NCI-H82 treated with DMSO at 0.1 percent for 48 hours (cell line): ENCODE data around the gene DNASE1.
"Not testable (repeated sequence)": the region's sequence is repeated elsewhere in the genome, so short reads cannot be mapped to it uniquely, and the experiment has no call there.

Experiments
- DNase-seq: peaks from one replicate; lab custom pipeline; 2025; ENCODE audit not compliant: unreplicated experiment; lab: John Stamatoyannopoulos, UW

The DNASE1 gene, protein sequence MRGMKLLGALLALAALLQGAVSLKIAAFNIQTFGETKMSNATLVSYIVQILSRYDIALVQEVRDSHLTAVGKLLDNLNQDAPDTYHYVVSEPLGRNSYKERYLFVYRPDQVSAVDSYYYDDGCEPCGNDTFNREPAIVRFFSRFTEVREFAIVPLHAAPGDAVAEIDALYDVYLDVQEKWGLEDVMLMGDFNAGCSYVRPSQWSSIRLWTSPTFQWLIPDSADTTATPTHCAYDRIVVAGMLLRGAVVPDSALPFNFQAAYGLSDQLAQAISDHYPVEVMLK

DNA sequence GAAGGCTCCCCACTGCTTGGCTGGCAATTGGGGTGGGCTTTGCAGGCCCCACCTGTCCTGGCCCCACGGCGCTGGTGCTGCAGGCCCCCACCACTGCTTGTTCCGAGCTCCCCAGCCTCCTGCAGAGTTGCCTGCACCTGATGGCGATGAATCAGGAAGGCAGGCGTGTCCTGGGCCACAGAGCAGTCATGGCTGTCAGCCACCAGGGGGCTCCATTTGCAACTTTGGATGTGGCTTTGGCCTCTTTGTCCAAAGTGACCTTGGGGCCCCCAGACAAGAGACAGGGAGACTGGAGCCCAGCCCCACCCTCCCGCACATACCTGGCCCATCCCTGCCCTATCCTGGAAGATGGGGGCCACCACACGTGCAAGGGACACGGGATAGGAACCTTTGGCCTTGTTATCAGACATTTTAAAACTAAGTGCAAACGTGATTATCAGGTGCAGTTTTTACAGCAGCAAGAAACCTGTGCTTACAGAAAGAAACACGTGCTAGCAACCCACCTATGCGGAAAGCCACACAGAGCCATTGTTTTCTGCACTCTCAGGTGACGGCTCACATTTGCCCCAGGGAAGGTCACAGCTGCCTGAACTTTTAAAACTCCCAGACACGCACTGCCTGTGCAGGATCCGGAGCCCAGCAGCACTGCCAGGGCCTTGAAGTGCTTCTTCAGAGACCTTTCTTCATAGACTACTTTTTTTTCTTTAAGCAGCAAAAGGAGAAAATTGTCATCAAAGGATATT, at the start of gene DNASE1:
Gene DNASE1, plus strand, starts transcription at position 443 of the 743 bp plus-strand sequence. CDS start 683 bp downstream, outside the sequence.
- no peak for DNase-seq

DNA sequence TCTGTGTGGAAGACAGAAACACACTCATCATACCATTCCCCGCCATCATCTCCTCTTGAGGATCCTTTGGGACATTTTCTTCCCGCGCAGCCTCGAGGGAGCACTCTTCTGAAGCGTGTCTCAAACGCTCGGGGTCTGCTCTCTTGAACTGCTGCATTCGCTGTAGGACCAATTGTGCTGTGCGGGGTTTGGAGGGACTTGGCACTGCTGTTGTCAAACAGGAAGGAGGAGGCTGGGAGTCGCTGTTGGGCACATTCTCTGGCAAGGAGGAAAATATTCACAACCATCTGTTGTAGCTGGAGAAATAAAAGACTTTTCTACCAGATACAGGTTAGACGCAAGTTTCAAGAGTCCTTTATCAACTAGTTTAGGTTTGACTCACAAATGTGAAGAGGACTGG, 48.0 kb upstream of the DNASE1 start:
- DNase-seq: no peak

DNA sequence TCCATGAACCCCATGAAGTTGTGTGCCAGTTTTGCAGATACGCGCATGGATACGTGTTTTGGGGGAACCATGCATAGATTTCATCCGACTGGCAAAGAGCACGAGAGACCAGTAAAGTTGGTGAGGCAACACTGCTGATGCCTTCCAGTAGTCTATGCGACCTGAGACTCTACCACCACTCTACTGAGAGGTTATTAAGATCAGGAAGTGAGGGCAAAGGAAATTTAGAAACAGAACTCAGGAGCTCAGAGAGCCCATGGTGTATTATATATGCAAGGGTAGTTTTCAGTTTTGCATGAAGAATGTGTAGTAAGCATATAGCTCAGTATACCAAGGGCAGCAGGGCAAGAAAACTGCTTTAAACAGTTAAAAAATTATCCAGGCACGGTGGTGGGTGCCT, 47.3 kb upstream of the DNASE1 start:
- DNase-seq: no peak

DNA sequence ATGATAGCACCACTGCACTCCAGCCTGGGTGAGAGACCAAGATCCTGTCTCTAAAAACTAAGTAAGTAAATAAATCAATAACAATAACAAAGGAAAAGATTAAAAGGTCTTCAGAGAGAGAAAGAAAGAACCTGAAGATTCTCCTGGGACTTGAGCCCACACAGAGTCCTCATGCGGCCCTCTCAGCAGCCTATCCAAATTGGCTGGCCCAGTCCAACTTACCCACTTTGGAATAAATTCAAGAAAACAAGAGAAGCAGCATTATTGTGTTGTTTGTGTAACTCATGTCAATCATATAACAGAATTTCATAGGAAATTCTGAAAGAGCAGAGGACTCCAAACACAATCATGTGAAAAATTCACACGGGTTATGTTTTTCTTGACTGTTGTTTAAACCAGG, 46.9 kb upstream of the DNASE1 start:
- no peak for DNase-seq

DNA sequence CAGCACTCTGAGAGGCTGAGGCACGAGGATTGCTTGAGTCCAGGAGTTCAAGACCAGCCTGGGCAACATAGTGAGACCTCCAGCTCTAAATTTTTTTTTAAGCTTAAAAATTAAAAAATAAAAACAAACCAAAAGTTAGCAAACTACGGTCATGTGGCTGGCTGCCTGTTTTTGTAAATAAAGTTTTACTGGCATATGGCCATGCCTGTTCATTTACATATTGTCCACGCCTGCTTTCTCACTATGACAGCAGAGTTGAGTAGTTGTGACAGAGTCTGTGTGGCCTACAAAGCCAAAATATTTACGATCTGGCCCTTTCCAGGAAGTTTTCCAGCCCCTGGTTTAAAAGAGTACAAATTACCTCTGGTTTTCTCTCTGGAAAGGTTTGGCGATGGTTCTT, 46.4 kb upstream of the DNASE1 start:
- no peak for DNase-seq

DNA sequence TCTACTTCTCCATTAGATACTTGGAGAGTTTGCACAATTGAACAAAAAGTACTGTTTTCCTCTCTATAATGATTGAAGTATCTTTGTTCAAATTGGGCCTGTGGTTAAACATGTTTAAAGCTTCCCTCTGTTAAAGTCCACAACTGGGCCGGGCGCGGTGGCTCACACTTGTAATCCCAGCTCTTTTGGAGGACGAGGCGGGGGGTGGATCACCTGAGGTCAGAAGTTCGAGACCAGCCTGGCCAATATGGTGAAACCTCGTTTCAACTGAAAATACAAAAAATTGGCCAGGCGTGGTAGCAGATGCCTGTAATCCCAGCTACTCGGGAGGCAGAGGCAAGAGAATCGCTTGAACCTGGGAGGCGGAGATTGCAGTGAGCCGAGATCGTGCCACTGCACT, 45.5 kb upstream of the DNASE1 start:
- DNase-seq: not testable (repeated sequence)

DNA sequence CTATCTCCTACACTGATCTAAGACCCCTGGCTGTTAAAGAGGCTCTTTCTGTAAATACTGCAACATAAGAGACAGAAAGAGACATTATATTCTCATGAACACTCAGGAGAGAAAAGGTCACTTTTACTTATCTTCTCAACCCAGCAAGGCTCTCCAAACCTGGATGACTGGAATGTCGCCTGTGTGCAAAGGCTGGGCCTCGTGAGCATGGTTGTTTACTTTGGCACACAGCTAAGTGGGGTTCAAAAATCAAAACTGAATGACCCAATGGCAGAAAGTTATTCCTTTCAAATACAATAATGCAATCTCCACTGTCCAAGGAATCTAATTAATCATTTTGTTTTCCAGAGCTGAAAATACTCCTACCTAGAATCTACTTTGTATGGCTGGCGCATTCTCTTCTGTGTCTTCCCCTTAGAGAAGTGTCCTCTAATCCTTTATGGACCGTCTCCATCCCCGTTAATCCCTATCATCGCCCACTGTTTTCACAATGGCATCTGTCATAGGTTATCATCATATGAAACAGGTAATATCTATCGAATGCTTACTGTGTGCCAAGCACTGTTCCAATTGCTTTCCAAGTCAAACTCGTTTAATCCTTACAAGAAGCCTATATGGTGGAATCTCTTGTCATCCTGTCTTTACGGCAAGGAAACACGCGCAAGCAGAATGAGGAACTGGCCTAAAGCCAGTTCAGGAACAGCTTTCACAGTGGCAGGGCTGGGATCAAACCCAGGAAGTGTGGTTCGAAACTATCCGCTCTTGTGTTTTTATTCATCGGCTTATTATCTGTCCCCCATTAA, 44.4 kb upstream of the DNASE1 start:
- DNase-seq: no peak

DNA sequence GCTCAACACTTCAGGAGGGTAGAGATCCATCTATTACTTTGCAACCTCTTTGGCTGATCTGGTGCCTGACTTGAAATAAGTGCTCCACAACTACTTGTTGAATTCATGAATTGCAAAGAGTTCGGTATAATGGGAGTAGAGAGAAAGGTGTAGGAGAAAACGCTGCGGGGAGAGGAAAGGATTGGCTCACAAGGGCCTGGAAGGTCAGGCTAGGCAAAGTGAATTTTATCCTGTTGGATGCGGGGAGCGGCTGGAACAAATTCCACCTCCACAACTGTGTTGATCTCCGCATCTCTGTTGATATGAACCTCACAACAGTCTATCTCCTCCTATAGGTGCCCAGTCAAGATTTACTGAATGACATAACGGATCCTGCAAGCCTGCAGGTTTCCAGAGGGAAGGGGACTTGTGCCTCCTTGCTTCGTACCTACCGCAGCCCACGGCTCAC, 43.8 kb upstream of the DNASE1 start:
- DNase-seq: no peak

DNA sequence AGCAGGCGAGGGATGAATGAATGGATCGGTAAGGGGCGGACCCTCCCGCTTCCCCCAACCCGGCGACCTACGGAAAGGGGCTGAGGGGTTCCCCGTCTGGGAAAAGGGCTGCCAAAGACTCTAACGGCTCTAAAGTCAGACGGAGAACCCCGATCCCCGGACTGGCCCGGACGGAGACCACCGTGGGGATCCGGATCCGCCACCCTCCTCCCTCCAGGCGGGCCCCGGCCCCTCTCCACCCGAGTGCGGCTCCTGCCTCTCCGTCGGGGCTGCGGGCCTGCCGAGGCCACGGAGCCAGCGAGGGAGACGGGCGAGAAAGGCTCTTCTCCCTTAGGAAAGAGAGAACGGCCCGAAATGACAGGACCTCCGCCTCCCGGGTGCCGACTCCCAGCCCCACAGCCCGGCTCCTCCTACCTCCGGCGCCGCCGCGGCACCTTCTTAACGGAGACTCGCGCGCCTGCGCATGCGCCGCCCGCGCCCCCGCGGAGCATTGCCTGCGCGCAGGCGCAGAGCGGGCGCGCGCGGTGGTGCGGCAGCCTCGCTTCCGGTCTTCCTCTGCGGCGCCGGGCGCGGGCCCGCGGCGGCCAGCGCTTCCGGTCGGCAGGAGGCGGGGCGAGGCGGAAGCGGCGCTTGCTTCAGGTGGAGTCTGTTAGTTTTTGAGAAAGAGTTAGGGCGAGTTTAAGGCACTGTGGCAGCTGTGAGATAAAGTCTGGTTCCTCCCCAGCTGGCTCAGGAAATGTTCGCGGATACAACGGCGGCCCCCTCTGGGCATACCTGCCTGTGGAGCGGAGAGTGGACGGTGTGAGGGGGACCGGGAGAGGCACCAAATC, 43.1 kb upstream of the DNASE1 start, which contains the start of gene SLX4:
Gene SLX4, minus strand, starts transcription at position 461 of the 830 bp plus-strand sequence. CDS start 2,642 bp downstream, outside the sequence.
- DNase-seq: peak; percentile 67

DNA sequence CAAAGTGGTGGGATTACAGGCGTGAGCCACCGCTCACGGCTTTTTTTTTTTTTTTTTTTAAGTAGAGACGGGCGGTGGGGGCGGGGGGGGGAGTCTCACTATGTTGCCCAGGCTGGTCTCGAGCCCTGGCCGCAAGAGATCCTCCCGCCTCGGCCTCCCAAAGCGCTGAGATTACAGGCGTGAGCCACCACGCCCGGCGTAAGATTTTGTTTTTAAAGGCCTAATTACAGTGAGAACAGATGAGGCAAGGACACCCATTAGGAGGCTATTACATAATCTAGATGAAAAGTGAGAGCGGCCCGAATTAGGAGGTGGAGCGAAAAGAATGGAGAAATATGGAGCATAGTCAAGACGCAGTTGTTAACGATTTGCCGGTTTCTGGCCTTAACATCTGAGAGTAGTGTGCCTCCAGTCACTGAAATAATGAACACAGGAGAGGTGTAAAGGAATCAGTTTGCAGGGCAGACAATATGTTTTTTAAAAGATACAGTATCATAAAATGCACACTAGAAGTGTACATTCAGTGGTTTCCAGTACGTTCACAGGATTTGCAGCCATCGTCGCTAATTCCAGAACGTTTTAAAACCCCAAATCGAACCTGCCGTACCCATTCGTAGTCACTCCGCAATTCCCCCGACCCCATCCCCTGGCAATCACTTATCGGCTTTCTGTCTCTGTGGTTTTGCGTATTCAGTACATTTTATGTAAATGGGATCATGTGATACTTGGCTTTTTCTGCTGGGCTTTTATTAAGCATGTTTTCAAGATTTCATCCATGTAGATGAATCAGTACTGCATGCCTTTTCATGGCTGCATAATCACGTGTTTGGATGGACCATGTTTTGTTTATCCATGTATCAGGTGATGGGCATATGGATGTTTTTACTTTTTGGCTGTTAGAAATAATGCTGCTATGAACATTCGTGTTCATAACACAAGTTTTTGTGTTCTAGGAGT, 41.7 kb upstream of the DNASE1 start:
- DNase-seq: no peak

DNA sequence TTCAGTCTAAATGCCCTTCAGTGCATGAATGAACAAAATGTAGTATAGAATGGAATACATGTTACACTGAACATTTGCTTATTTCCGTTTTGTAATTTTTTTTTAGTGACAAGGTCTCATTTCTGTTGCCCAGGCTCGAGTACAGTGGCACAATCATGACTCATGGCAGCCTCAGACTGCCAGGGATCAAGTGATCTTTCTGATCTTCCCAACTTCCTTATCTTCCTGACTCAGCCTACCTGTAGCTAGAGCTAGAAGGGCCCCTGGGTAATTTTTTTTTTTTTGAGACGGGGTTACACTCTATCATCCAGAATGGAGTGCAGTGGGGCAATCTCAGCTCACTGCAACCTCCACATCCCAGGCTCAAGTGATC, 35.7 kb upstream of the DNASE1 start:
- no peak for DNase-seq

DNA sequence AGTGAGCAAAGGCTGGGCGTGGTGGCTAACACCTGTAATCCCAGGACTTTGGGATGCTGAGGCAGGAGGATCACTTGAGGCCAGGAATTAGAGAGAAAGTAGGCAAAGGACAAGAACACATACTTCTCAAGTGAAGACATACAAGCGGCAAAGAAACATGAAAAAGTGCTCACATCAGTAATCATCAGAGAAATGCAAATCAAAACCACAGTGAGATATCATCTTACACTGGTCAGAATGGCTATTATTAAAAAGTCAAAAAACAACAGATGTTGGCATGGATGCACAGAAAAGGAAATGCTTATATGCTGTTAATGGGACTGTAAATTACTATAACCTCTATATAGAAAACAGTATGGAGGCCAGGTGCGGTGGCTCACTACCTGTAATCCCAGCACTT, 30.8 kb upstream of the DNASE1 start:
- DNase-seq: no peak

DNA sequence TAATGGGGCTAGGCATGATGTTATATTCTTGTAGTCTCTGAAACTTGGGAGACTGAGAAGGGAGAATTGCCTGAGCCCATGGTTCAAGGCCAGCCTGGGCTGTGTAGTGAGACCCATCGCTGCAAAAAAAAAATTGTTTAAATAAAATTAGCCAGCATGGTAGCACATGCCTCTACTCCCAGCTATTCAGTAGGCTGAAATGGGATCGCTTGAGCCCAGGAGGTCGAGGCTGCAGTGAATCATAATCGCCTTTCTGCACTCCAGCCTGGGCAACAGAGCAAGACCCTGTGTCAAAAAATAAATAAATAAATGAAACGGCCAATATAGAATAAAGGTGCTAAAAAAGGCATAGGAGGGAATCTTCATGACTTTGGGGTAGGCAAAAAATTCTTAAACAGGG, 29.2 kb upstream of the DNASE1 start:
- no peak for DNase-seq

DNA sequence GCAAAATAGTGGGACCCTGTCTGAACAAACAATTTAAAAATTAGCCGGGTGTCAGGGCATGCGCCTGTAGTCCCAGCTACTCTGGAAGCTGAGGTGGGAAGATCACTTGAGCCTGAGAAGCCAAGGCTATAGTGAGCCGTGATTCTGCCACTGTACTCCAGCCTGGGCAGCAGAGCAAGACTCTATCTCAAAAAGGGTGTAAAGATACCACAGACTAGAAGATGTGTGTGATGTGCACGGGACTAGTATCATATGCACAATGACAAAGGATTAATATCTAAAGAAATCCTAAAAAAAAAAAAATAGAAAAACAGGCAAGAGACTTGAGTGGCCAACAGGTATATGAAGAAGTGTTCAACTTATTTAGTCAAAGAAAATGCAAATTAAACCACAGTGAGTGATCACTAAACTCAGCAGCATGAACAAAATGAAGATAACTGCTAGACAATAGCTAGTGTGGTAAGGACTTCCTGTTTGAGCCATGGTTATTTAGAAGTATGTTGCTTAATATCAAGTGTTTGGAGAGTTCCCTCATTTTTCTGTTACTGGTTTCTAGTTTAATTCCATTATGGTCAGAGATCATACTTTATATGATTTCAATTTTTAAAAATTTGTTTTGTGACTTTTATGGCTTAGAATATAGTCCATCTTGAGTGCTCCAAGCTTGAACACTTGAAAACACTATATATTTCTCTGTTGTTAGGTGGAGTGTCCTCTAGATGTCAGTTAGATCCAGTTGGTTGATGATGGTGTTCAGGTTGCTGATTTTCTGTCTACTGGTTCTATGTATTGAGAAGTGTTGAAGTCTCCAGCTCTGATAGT, 28.4 kb upstream of the DNASE1 start:
- no peak for DNase-seq

DNA sequence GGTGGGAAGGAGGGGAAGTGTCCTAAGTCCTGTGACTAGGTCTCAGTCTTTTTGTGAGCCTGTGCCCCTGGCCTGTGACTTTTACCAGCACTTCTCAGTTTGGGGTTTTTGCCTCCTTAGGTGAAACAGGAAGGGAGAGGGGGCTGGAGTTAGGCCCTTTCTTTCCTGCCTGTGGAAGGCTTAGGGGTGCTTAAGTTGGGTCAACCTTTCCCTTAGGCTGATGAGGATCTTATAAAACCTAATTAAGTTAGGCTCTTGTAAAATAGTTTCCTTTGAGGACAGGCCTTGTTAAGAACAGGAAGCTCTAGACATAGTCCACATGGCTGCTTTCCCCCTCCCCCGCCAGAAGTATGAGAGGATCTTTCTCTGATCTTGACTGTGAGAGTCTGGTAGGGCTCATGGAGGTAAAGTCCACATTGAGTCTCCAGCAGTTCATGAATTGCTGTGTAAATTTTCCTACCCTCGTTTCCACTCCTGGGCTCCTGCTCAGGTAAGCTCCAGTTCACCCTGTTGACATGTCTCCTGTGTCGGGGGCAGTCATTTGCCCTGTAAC, 17.0 kb upstream of the DNASE1 start:
- DNase-seq: peak; percentile 14

DNA sequence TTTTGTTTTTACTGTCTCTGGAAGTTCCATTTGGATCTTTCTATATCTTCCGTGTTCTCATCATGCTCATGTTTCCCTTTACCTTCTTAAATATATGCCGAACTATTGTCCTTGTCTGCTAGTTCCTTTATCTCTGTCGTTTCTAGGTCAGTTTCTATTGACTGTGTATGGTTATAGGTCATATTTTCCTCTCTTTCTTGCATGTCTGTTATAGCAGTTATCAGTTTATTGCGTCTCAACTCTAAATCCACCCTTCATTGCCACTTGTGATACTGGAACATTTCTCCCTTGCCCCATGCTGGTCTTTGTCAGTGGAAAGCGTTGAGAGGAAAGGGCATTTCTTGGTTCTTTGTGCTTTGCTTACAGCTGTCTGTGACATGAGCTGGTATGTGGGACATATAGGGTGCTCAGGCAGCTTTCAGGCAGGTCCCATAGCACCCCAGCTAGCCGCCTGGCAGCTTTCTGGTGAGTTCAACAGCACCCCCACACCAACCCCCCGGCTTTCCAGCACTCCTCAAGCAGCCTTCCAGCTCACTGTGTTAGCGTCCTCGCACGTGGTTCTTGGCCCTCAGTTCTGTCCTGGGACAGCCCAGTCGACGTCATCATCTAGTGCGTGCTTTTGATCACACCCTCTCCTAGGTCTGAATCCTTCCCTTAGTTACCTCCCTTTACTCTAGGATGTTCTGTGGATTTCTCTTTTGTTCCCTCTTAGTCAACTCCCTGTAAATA, 15.4 kb upstream of the DNASE1 start:
- no peak for DNase-seq

DNA sequence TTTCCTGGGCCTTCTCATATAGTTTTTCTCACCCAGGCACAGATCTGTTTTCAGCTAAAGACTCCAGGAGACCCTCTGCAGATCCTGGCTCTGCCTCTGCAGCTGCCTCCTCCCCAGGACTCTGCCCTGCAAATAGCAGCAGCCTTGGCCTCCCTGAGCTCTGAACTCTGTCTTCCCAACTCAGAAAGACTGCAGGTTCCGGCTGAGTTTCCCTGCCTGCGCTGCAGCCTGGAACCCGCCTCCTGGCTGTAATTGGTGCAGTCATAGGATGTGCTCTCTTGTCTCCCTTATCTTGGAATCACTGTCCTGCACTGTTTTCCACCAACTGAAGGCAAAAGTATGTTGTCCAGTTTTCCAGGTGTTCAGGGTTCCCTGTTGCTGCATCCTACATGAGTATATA, 14.3 kb upstream of the DNASE1 start:
- no peak for DNase-seq
